Kidney epithelial cell (primary cell): Measurements from ENCODE around the gene TRIP13. TPM values are rescaled to one million over a fixed set of nuclear protein-coding genes. Genes with fewer than 3 reads are reported as not detected.
"Not testable (repeated sequence)": the region's sequence is repeated elsewhere in the genome, so short reads cannot be mapped to it uniquely, and the experiment has no call there.

Source experiments
- DNase-seq: peaks from one replicate; pipeline ENCODE4 v3.0.0-alpha.2; 2010; ENCODE audit warnings: low read depth
- H3K27me3 ChIP-seq: 2 replicates; pipeline ENCODE4 v1.6.0; 2011; ENCODE audit warnings: low read length; ENCODE audit not compliant: control insufficient read depth, insufficient read depth
- H3K36me3 ChIP-seq: 2 replicates; pipeline ENCODE4 v1.5.1; 2011; ENCODE audit warnings: low read length; ENCODE audit not compliant: control insufficient read depth, insufficient read depth
- H3K4me3 ChIP-seq: 2 replicates; pipeline ENCODE4 v1.5.1; 2011; ENCODE audit warnings: low read depth, mild to moderate bottlenecking, control low read depth, low read length
- CTCF ChIP-seq: IDR thresholded peaks from 2 replicates; pipeline ENCODE4 v1.5.1; 2011; ENCODE audit warnings: mild to moderate bottlenecking, moderate library complexity, low read length, control low read depth, inconsistent platforms; ENCODE audit not compliant: insufficient read depth, poor library complexity, severe bottlenecking
- total RNA-seq: library from RNA; depleted of rRNA; stranded (reverse); fragments of >200 nt; gene quantifications from 2 replicates; pipeline ENCODE4 v1.2.3, GENCODE V29; 2015

Gene TRIP13
- total RNA-seq, 1 donor from 2014 or later: 7.4 TPM

GRCh38 chr5:926417-927171 lies 33.9 kb downstream of the TRIP13 start:
- Histone ChIP-seq H3K27me3 (peaks cover 10% of the 10 kb centered on the region), H3K36me3 (no peaks in the 10 kb centered on the region), H3K4me3 (no peak overlapping the region)
- TF ChIP-seq CTCF: peak; percentile 35
- no peak for DNase-seq

GRCh38 chr5:927172-928015 lies 34.7 kb downstream of the TRIP13 start:
- DNase-seq: no peak
- Histone ChIP-seq H3K36me3 (no peaks in the 10 kb centered on the region), H3K4me3 (no peak overlapping the region), H3K27me3 (peaks cover 10% of the 10 kb centered on the region)
- TF ChIP-seq CTCF: no peak

GRCh38 chr5:929182-929581 lies 36.5 kb downstream of the TRIP13 start:
- H3K27me3 ChIP-seq: peaks cover 10% of the 10 kb centered on the region
- H3K36me3 ChIP-seq, DNase-seq, H3K4me3 ChIP-seq: not testable (repeated sequence)

GRCh38 chr5:929596-929995 lies 36.9 kb downstream of the TRIP13 start:
- TF ChIP-seq CTCF: no peak
- no peaks in the 10 kb centered on the region for H3K36me3 ChIP-seq
- H3K27me3 ChIP-seq: peaks cover 10% of the 10 kb centered on the region
- H3K4me3 ChIP-seq: no peak overlapping the region
- no peak for DNase-seq

GRCh38 chr5:930866-931265 lies 38.2 kb downstream of the TRIP13 start:
- H3K27me3 ChIP-seq: peaks cover 10% of the 10 kb centered on the region
- H3K36me3 ChIP-seq: no peaks in the 10 kb centered on the region
- TF ChIP-seq CTCF: no peak
- DNase-seq: no peak
- H3K4me3 ChIP-seq: no peak overlapping the region

GRCh38 chr5:931570-932145 lies 39.0 kb downstream of the TRIP13 start:
- H3K4me3 ChIP-seq: no peak overlapping the region
- no peak for TF ChIP-seq CTCF
- H3K36me3 ChIP-seq: no peaks in the 10 kb centered on the region
- H3K27me3 ChIP-seq: peaks cover 7% of the 10 kb centered on the region
- DNase-seq: no peak
